Prostate gland (tissue), 2 donors: ENCODE results near the gene PCSK6.

Source experiments
- POLR2A ChIP-seq: fragments of 450-650 bp; IDR thresholded peaks from one replicate; pipeline ENCODE4 v1.6.1; 2016; ENCODE audit warnings: antibody characterized with exemption, mild to moderate bottlenecking
- TF ChIP-seq, protein P1 (sequence below), 4 experiments: fragments of 200-600 bp in 2 of 4; fragments of 450-650 bp in 2 of 4; sonication (generic) in 2 of 4; IDR thresholded peaks; 1 replicate in 3 of 4; 2 replicates in 1 of 4; pipeline ENCODE4 v1.5.1; 2016 to 2019; ENCODE audit warnings: antibody characterized with exemption in 4 of 4, mild to moderate bottlenecking in 2 of 4, moderate library complexity in 2 of 4

DNA sequence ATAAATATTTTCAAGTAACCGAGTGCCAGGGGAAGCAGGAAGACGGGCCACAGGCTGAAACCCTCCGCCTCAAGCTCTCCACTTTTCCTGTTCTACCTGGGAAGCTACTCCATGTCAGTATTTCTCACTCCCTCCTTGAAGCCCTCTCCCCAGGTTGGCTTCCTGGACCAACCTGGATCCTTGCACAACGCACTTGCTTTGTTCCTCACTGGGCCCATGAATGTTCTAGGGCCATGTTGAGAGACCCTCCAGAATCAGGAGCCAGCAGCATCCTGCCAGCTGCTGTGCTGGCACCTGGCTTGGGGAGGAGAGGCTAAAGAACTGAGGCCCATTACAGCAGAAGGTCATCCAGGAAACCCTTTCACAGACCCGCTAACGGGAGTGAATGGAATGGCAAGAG is 115.2 kb downstream of the PCSK6 start:
- TF ChIP-seq POLR2A: no peak
- TF ChIP-seq, protein P1, sequence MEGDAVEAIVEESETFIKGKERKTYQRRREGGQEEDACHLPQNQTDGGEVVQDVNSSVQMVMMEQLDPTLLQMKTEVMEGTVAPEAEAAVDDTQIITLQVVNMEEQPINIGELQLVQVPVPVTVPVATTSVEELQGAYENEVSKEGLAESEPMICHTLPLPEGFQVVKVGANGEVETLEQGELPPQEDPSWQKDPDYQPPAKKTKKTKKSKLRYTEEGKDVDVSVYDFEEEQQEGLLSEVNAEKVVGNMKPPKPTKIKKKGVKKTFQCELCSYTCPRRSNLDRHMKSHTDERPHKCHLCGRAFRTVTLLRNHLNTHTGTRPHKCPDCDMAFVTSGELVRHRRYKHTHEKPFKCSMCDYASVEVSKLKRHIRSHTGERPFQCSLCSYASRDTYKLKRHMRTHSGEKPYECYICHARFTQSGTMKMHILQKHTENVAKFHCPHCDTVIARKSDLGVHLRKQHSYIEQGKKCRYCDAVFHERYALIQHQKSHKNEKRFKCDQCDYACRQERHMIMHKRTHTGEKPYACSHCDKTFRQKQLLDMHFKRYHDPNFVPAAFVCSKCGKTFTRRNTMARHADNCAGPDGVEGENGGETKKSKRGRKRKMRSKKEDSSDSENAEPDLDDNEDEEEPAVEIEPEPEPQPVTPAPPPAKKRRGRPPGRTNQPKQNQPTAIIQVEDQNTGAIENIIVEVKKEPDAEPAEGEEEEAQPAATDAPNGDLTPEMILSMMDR (IDR thresholded peaks at IDR 0.05): no peak
